Measurements from ENCODE around the gene C12orf50.

C12orf50 gene

DNA sequence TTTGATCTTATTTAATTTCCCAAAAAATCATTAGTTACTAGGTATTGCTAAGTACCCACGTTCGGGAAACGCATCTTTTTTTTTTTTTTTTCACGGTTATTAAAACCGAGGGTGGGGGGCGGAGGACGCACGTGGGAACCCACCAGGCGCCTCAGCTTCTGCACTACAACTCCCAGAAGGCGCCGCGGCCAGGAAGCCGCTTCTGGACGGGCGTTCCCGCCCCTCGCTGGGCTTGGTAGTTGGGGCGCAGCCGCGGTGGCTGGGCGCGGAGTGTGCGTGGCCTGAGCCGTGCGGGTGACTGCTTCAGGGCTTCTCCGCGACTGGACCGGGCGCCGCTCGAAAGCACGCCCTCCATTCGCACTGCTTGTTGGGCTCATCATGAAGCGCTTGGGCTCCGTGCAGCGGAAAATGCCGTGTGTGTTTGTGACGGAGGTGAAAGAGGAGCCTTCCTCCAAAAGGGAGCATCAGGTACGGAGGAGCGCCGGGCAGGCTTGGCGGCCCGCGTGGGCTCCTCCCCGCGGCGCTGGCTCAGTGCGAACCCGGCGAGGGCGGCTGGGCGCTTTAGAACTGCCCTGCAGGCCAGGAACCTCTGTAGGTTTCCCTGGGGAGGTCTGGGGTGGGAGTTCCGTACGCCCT is 6.2 kb upstream of the C12orf50 start (continued):
- TF ChIP-seq, protein P1, sequence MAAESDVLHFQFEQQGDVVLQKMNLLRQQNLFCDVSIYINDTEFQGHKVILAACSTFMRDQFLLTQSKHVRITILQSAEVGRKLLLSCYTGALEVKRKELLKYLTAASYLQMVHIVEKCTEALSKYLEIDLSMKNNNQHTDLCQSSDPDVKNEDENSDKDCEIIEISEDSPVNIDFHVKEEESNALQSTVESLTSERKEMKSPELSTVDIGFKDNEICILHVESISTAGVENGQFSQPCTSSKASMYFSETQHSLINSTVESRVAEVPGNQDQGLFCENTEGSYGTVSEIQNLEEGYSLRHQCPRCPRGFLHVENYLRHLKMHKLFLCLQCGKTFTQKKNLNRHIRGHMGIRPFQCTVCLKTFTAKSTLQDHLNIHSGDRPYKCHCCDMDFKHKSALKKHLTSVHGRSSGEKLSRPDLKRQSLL (tag by site-specific recombination; IDR thresholded peaks at IDR 0.05): no peak
- peak; percentile 84 for TF ChIP-seq ZIC2 (tag by site-specific recombination; IDR thresholded peaks at IDR 0.05)
- TF ChIP-seq IKZF3 (tag by site-specific recombination; IDR thresholded peaks at IDR 0.05): no peak
- TF ChIP-seq, protein P2, sequence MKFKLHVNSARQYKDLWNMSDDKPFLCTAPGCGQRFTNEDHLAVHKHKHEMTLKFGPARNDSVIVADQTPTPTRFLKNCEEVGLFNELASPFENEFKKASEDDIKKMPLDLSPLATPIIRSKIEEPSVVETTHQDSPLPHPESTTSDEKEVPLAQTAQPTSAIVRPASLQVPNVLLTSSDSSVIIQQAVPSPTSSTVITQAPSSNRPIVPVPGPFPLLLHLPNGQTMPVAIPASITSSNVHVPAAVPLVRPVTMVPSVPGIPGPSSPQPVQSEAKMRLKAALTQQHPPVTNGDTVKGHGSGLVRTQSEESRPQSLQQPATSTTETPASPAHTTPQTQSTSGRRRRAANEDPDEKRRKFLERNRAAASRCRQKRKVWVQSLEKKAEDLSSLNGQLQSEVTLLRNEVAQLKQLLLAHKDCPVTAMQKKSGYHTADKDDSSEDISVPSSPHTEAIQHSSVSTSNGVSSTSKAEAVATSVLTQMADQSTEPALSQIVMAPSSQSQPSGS (tag by site-specific recombination; IDR thresholded peaks at IDR 0.05; ENCODE audit: low read depth): no peak
- no peak for TF ChIP-seq GFI1B (tag by site-specific recombination; IDR thresholded peaks at IDR 0.05)
- TF ChIP-seq, protein P3, sequence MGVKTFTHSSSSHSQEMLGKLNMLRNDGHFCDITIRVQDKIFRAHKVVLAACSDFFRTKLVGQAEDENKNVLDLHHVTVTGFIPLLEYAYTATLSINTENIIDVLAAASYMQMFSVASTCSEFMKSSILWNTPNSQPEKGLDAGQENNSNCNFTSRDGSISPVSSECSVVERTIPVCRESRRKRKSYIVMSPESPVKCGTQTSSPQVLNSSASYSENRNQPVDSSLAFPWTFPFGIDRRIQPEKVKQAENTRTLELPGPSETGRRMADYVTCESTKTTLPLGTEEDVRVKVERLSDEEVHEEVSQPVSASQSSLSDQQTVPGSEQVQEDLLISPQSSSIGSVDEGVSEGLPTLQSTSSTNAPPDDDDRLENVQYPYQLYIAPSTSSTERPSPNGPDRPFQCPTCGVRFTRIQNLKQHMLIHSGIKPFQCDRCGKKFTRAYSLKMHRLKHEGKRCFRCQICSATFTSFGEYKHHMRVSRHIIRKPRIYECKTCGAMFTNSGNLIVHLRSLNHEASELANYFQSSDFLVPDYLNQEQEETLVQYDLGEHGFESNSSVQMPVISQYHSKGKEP (tag by site-specific recombination; IDR thresholded peaks at IDR 0.05): no peak
- TF ChIP-seq, protein P4, sequence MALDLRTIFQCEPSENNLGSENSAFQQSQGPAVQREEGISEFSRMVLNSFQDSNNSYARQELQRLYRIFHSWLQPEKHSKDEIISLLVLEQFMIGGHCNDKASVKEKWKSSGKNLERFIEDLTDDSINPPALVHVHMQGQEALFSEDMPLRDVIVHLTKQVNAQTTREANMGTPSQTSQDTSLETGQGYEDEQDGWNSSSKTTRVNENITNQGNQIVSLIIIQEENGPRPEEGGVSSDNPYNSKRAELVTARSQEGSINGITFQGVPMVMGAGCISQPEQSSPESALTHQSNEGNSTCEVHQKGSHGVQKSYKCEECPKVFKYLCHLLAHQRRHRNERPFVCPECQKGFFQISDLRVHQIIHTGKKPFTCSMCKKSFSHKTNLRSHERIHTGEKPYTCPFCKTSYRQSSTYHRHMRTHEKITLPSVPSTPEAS (tag by site-specific recombination; IDR thresholded peaks at IDR 0.05): no peak; the same call in 1 of the 2 replicates
- TF ChIP-seq MEIS1 (CRISPR knock-in tag; IDR thresholded peaks at IDR 0.05; ENCODE audit: borderline replicate concordance): no peak
- peak; percentile 59 for TF ChIP-seq GLIS2 (tag by site-specific recombination; IDR thresholded peaks at IDR 0.05)
- TF ChIP-seq ZNF274 (IDR thresholded peaks at IDR 0.05; ENCODE audit: low read length): no peak
- TF ChIP-seq ZNF274 (tag by site-specific recombination; IDR thresholded peaks at IDR 0.05; ENCODE audit: borderline replicate concordance): no peak
- peak; percentile 82 for TF ChIP-seq KLF8 (tag by site-specific recombination; IDR thresholded peaks at IDR 0.05)
- no peak for TF ChIP-seq HOXC10 (CRISPR knock-in tag; IDR thresholded peaks at IDR 0.05)
- peak; percentile 70; the same call in 1 of the 2 replicates for TF ChIP-seq ZNF792 (tag by site-specific recombination; IDR thresholded peaks at IDR 0.05)
- no peak; the same call in 1 of the 2 replicates for TF ChIP-seq ZFHX2 (tag by site-specific recombination; conservative IDR thresholded peaks at IDR 0.05)
- TF ChIP-seq KLF7 (tag by site-specific recombination; IDR thresholded peaks at IDR 0.05; ENCODE audit: borderline replicate concordance): 0 out of 2 replicates have a peak, but pooled peaks have one; percentile 30
- TF ChIP-seq ZNF24 (tag by site-specific recombination; IDR thresholded peaks at IDR 0.05): no peak
- TF ChIP-seq, protein P5, sequence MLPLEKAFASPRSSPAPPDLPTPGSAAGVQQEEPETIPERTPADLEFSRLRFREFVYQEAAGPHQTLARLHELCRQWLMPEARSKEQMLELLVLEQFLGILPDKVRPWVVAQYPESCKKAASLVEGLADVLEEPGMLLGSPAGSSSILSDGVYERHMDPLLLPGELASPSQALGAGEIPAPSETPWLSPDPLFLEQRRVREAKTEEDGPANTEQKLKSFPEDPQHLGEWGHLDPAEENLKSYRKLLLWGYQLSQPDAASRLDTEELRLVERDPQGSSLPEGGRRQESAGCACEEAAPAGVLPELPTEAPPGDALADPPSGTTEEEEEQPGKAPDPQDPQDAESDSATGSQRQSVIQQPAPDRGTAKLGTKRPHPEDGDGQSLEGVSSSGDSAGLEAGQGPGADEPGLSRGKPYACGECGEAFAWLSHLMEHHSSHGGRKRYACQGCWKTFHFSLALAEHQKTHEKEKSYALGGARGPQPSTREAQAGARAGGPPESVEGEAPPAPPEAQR (tag by site-specific recombination; IDR thresholded peaks at IDR 0.05): no peak
- no peak for TF ChIP-seq ZNF140 (tag by site-specific recombination; IDR thresholded peaks at IDR 0.05)
- TF ChIP-seq ZNF169 (tag by site-specific recombination; IDR thresholded peaks at IDR 0.05): no peak
- TF ChIP-seq ZBTB20 (tag by site-specific recombination; IDR thresholded peaks at IDR 0.05): peak; percentile 79; the same call in 1 of the 2 replicates
- no peak for TF ChIP-seq ZNF48 (tag by site-specific recombination; IDR thresholded peaks at IDR 0.05)
- no peak for TF ChIP-seq ZNF510 (tag by site-specific recombination; IDR thresholded peaks at IDR 0.05; ENCODE audit: insufficient replicate concordance)
- TF ChIP-seq ZNF621 (tag by site-specific recombination; IDR thresholded peaks at IDR 0.05): no peak
- no peak for TF ChIP-seq ZNF624 (tag by site-specific recombination; IDR thresholded peaks at IDR 0.05)
- TF ChIP-seq ZSCAN23 (tag by site-specific recombination; IDR thresholded peaks at IDR 0.05): no peak
- TF ChIP-seq, protein P6, sequence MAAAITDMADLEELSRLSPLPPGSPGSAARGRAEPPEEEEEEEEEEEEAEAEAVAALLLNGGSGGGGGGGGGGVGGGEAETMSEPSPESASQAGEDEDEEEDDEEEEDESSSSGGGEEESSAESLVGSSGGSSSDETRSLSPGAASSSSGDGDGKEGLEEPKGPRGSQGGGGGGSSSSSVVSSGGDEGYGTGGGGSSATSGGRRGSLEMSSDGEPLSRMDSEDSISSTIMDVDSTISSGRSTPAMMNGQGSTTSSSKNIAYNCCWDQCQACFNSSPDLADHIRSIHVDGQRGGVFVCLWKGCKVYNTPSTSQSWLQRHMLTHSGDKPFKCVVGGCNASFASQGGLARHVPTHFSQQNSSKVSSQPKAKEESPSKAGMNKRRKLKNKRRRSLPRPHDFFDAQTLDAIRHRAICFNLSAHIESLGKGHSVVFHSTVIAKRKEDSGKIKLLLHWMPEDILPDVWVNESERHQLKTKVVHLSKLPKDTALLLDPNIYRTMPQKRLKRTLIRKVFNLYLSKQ (tag by site-specific recombination; IDR thresholded peaks at IDR 0.05; ENCODE audit: borderline replicate concordance): no peak
- TF ChIP-seq KLF1 (tag by site-specific recombination; IDR thresholded peaks at IDR 0.05): peak; percentile 65
- no peak for TF ChIP-seq ZNF292 (tag by site-specific recombination; IDR thresholded peaks at IDR 0.05; ENCODE audit: borderline replicate concordance, low read depth)
- TF ChIP-seq, protein P7, sequence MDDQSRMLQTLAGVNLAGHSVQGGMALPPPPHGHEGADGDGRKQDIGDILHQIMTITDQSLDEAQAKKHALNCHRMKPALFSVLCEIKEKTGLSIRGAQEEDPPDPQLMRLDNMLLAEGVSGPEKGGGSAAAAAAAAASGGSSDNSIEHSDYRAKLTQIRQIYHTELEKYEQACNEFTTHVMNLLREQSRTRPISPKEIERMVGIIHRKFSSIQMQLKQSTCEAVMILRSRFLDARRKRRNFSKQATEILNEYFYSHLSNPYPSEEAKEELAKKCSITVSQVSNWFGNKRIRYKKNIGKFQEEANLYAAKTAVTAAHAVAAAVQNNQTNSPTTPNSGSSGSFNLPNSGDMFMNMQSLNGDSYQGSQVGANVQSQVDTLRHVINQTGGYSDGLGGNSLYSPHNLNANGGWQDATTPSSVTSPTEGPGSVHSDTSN (CRISPR knock-in tag; IDR thresholded peaks at IDR 0.05): no peak; the same call in 1 of the 2 replicates
- TF ChIP-seq ZXDB (tag by site-specific recombination; IDR thresholded peaks at IDR 0.05): peak; percentile 81
- TF ChIP-seq ZBTB48 (tag by site-specific recombination; IDR thresholded peaks at IDR 0.05): no peak
